ENCODE measurements around the gene MICU1.
A peak's percentile ranks its signal among the peaks of the same experiment; 100 is the strongest.
"Not testable (repeated sequence)": the region's sequence is repeated elsewhere in the genome, so short reads cannot be mapped to it uniquely, and the experiment has no call there.

MICU1 gene

DNA sequence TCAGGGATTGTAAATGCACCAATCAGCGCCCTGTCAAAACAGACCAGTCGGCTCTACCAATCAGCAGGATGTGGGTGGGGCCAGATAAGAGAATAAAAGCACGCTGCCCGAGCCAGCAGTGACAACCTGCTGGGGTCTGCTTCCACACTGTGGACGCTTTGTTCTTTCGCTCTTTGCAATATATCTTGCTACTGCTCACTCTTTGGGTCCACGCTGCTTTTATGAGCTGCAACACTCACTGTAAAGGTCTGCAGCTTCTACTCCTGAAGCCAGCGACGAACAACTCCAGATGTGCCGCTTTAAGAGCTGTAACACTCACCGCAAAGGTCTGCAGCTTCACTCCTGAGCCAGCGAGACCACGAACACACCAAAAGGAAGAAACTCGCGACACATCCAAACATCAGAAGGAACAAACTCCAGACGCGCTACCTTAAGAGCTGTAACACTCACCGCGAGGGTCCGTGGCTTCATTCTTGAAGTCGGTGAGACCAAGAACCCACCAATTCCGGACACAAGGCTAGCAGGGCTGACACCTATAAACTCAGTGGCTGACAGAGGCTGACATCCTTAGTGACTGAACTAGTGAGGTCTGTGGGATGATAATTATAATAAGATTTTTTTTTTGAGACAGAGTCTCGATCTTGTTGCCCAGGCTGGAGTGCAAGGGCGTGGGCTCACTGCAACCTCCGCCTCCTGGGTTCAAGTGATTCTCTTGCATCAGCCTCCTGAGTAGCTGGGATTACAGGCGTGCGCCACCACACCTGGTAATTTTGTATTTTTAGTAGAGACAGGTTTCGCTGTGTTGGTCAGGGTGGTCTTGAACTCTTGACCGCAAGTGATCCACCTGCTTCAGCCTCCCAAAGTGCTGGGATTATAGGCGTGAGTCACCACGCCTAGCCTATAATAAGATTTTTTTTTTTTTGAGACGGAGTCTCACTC, 298.9 kb downstream of the MICU1 start:
- not testable (repeated sequence) for DNase-seq (ENCODE audit: low read depth)

DNA sequence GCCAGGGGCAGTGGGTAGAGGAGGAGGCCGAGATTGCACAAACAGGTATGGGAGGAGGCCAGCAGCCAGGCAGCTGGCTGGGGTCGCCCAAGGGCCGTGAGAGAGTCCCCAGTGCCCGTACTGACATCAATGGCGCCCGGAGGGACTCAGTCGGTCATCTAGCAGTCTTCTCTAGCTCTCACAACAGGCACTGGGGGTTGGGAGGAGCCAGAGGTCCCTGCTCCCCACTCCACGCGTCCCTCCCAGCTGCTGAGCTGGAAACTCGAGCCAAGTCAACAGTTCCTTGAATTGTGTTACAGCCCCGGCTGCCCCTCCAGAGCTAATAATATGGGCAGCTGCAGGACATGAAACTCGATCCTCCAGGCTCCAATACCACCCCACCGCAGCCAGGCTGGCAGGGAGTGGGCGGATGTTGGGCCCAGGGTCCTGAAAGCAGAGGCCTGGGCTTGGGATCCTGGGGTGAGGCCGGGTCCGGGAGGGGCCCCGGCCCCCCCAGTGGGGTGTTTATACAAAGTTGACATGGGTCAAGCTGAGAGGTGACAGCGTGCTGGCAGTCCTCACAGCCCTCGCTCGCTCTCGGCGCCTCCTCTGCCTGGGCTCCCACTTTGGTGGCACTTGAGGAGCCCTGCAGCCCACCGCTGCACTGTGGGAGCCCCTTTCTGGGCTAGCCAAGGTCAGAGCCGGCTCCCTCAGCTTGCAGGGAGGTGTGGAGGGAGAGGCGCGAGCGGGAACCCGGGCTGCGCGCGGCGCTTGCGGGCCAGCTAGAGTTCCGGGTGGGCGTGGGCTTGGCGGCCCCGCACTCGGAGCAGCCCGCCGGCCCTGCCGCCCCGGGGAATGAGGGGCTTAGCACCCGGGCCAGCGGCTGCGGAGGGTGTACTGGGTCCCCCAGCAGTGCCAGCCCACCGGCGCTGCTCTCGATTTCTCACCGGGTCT, 300.4 kb downstream of the MICU1 start:
- DNase-seq (ENCODE audit: low read depth) = peak; percentile 33

DNA sequence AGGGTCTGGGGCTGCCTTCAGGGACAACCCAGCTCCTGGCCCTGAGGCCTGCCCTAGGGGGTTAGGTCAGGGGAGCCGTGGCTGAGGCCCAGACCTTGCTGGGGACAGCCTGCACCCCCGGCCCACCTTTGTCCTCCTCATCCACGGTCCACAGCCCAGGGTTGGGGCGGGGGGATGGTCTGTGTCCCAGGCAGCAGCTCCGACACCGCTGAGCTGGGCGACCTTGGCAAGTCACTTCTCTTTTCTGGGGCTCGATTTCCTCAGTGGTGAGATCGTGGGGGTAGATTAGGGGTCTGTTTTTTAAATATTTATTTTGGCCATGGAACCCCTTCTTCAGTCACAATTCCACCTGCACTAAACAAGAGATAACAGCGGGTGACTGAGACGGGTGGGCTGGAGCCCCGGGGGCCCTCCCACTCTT, 302.1 kb downstream of the MICU1 start:
- no peak for DNase-seq (ENCODE audit: low read depth)

DNA sequence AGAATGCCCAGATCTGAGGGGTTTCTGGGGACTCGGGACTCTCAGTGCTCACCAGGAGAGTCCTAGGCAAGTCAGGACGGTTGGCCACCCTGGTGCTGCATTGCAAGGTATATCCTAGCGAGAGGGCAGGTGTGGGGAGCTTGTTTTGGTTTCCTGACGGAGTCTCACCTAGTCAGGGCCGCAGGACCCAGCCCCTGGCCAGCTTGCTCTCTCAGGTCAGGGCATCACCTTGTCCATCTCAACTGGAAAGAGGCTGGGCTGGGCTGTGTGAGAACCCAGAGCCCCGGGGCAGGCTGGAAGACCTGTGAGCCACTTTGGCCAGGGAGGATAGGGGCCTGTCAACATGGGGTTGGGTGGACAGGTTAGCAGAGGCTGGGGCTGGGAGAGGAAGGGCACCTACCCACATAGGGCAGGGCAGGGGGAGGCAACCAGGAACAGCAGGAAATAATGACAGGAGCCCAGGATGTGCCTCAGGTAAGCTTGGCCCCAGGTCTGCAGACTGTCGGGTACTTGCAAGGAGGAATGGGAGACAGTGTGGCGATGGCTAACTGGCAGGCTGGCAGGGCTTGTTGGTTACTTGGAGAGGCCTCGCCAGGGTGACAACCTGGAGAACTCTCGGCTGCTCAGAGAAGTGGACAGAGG, 302.6 kb downstream of the MICU1 start:
- no peak for DNase-seq (ENCODE audit: low read depth)

DNA sequence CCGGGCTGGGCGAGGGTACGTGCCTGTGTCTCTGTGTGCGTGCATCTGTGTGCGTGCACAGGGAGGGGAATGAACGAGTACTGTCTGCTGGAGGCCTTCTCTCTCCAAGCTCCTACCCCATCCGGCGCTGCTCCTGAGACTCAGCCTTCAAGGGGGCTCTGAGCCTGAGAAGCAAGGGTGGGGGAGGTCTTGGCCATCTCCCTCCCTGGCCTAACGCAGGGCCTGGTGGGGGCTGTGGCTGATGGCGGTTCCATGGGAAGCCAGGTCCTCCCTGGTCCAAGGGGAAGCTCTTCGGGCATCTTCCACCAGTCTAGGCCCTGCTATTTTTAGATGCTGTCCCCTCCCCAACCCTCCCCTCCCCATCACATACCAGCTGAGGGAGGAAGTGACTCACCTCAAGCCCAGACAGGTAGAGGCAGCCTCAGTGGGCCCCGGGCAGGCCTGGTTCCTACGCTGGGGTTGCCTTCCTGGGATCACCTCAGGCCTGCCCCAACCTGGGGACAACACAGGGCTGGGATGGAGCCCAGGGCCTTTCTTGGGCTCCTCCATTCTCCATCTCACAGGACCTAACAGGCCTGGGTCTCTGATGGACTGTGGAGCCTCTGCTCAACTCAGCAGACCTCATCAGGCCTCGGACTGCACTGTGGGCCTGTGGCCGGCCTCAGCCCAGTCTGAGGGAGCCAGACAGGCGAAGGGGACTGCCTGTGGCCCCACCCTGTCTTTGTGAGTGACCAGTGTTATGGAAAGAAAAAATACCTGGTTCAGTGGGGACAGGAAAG, 303.4 kb downstream of the MICU1 start:
- DNase-seq (ENCODE audit: low read depth) = peak; percentile 52

DNA sequence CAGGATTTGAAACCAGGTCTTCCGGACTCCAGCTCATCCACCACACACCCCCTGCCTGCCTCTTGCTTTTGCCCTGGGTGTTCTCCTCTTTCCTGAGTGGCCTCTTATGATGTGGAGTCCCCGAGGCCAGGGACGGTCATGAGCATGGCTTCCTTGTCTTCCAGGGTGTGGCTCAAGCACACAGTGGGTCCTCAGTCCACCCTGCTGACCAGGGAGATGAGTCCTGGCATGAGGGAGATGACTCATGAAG, 303.9 kb downstream of the MICU1 start:
- no peak for DNase-seq (ENCODE audit: low read depth)

DNA sequence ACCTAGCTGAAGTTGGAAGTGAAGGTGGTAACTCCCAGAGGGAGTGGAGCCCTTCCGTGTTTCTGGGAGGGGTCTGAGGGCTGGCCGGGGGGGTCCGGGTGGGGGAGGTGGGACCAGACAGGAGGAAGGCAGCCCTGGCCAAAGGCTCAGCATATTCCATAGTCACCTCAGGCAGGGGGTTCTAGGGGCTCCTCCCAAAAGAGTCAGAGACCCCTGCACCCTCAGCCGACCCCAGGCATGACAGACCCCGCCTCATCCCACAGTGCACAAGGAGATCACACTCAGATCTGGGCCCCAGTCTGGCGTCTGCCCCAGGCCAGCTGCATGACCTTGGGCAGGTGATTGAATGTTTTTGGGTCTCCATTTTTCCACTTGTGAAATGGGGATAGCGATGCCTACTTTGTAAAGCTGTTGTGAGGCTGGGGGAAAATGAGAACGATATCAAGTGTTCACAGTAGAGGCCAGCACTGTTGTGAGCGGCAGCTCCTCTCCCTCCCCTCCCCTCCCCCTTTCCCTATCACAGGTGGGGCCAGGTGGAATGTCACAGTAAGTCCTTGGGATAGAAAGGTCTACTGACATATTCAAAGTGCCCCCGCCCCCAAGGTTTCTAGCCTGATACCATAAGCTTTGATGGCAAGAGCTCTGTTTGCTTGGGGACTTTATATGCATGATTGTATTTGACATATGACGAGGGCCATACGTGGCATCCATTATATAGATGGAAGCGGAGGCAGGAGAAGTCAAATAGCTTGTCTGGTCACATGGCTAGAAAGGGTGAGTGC, 304.4 kb downstream of the MICU1 start:
- no peak for DNase-seq (ENCODE audit: low read depth)

DNA sequence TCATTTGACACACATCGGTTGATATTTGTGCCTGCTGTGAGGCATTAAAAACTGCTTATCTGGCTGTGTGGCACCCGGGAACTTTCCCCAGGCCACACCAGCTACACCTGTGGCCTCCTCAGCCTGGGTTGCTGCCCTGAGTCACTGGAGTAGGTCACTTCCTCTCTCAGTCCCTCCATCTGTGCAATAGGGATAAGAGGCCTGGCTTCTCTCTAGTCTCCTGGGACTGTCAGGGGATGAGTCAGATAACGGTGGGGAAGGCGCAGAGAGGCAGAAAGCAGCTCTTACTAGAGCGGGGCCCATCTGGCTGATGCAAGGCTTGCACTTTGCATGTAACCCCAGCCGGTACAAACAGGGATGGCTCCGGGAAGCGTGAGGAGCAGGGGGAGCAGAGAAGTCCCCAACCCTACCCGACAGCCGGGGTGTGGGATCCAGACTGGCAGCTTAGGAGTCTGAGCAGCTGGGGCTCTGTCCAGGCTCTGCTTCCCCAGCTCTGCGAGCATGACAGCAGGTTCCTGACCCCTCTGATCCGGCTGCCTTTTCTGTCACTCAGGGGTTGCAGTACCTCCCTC, 305.1 kb downstream of the MICU1 start:
- DNase-seq (ENCODE audit: low read depth) = peak; percentile 99

DNA sequence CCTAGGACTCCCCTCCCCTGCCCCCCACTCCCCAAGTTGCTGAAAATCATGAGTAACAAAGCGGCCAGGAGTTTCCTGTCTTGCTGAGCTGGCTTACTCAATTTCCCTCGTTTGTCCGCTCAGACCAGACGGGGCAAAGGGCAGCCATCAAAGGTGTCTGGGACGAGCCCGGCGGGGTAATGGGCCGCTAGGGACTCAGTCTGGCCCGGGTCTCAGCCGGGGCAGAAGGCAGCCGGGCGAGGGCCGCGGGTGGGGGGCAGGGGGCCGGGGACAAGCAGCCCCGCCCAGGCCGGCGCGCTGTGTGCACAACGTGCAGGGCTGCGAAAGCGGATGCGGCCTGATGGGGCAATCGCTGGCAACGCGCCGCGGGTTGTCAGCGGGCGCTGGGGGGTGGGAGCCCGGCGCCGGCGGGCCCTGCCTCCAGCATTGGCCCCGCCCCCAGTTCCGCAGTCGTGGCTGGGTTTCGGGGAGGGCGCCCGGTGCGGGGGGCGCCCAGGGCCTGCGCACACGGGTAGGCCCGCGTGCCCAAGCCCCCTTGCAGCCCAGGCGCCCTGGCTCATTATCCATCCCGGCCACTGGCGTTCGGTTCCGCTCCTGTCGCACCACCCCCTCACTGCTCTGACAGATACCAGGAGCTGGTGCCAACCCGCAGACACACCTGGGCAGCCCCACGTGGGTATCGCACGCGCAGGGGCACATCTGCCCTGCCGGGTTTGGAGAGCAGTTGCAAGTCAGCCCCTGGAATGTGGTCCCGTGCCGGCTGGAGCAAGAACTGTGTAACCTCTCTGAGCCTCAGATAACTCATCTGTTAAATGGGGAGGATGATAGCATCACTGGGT, 306.2 kb downstream of the MICU1 start:
- DNase-seq (ENCODE audit: low read depth) = peak; percentile 90

DNA sequence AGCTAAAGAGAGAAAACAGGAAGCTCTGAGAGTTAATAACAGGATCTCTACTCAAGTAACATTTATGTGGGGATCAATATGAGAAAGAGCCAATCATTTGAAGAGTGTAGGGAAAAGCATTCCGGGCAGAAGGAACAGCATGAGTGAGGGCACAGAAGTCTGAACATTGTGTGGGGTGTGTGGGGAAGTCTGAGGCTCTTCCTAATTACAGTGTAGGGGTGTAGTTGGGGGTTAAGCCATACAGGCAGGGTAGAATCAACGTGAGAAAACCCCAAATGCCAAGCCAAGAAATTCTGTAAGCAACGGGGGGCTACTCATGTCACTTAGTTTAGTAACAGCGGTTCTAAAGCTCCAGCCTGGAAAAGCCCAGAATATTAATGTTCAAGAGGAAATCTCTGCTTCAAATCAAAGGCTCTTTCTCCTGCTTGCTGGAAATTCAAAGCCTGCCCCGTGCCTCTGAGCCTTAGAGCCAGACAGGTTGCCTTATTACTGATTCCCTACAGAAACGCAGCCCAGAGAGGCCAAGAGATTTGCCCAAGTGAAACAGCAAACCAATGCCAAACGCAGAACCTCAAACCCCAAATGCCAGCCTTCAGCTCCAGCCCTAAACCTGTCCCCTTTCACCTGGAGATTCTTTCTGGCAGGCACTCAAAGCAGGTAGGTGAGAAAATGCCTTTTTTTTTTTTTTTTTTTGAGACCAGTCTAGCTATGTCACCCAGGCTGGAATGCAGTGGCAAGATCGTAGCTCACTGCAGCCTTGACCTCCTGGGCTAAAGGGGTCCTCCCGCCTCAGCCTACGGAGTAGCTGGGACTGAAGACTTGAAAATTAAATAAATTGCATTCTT, 307.2 kb downstream of the MICU1 start:
- DNase-seq (ENCODE audit: low read depth) = no peak
